ENCODE results near the gene PRIM2. TPM values are rescaled to one million over a fixed set of nuclear protein-coding genes. Genes with fewer than 3 reads are reported as not detected.
"Not testable (repeated sequence)": the region's sequence is repeated elsewhere in the genome, so short reads cannot be mapped to it uniquely, and the experiment has no call there.

Gene PRIM2
- total RNA-seq, 1 donor from 2014 or later, result 10.8 TPM

DNA sequence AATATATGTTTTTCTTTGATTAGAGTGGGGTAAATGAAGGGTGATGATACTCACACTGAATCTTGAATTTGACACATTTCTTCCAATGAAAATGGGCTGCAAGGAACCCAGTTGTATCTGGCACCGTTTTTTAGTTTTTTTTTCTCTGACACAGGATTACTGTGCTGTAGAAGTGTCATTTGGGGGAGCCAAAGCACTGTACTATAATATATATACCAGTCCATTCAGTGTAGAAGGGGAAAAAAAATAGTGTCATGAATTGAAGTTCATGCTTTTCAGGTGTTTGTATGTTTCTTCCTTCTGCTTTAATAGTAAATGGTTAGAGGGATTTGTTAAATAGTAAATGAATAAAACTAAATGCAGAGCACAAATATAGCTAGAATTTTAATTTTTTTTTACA, 35.2 kb downstream of the PRIM2 start:
- not testable (repeated sequence) for H3K9me3 Mint-ChIP-seq (ENCODE audit: low read depth); H3K4me1 Mint-ChIP-seq (ENCODE audit: low read depth); H3K27ac Mint-ChIP-seq (ENCODE audit: unreplicated experiment); DNase-seq (ENCODE audit: low spot score); H3K36me3 Mint-ChIP-seq (ENCODE audit: low read depth); H3K4me3 Mint-ChIP-seq (ENCODE audit: unreplicated experiment); H3K27me3 Mint-ChIP-seq (ENCODE audit: low read depth)
- TF ChIP-seq CTCF (IDR thresholded peaks at IDR 0.05), result peak; percentile 51

- H3K27me3 Mint-ChIP-seq (ENCODE audit: low read depth); DNase-seq (ENCODE audit: low spot score); H3K36me3 Mint-ChIP-seq (ENCODE audit: low read depth); H3K4me3 Mint-ChIP-seq (ENCODE audit: unreplicated experiment); H3K4me1 Mint-ChIP-seq (ENCODE audit: low read depth); H3K27ac Mint-ChIP-seq (ENCODE audit: unreplicated experiment); H3K9me3 Mint-ChIP-seq (ENCODE audit: low read depth): not testable (repeated sequence)
These were observed 40.9 kb downstream of the PRIM2 start for GRCh38 chr6:57358319-57358718.

DNA sequence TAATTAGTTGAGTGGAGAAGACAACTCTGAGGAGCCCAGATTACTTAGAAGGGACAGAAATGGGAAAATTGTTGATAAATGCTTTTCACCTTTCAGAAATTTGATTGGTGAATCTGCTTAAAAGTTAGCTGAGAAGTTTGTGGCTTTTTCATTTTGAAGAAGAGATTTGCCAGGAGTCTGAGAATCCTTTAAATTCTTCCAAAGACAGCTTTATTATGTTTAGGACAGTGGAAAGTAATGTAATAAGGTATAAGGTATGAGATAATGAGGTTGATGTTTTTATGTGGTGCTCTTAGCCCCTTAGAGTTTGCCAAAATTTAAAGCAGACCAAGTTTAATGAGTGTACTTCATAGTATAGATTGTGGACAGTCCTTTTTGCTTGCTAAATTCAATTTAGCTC, 42.3 kb downstream of the PRIM2 start:
- not testable (repeated sequence) for H3K4me1 Mint-ChIP-seq (ENCODE audit: low read depth); H3K4me3 Mint-ChIP-seq (ENCODE audit: unreplicated experiment); H3K9me3 Mint-ChIP-seq (ENCODE audit: low read depth); H3K27me3 Mint-ChIP-seq (ENCODE audit: low read depth); DNase-seq (ENCODE audit: low spot score); H3K27ac Mint-ChIP-seq (ENCODE audit: unreplicated experiment); H3K36me3 Mint-ChIP-seq (ENCODE audit: low read depth)

GRCh38 chr6:57362340-57362739, 44.9 kb downstream of the PRIM2 start:
- not testable (repeated sequence) for H3K4me3 Mint-ChIP-seq (ENCODE audit: unreplicated experiment); H3K4me1 Mint-ChIP-seq (ENCODE audit: low read depth); H3K9me3 Mint-ChIP-seq (ENCODE audit: low read depth); H3K36me3 Mint-ChIP-seq (ENCODE audit: low read depth); DNase-seq (ENCODE audit: low spot score); H3K27me3 Mint-ChIP-seq (ENCODE audit: low read depth); H3K27ac Mint-ChIP-seq (ENCODE audit: unreplicated experiment)

- not testable (repeated sequence) for H3K27ac Mint-ChIP-seq (ENCODE audit: unreplicated experiment); DNase-seq (ENCODE audit: low spot score); H3K4me1 Mint-ChIP-seq (ENCODE audit: low read depth); H3K4me3 Mint-ChIP-seq (ENCODE audit: unreplicated experiment); H3K9me3 Mint-ChIP-seq (ENCODE audit: low read depth); H3K27me3 Mint-ChIP-seq (ENCODE audit: low read depth); H3K36me3 Mint-ChIP-seq (ENCODE audit: low read depth)
These were observed 47.7 kb downstream of the PRIM2 start for GRCh38 chr6:57365076-57365583.

- not testable (repeated sequence) for H3K4me3 Mint-ChIP-seq (ENCODE audit: unreplicated experiment); H3K9me3 Mint-ChIP-seq (ENCODE audit: low read depth); H3K4me1 Mint-ChIP-seq (ENCODE audit: low read depth); H3K27me3 Mint-ChIP-seq (ENCODE audit: low read depth); H3K36me3 Mint-ChIP-seq (ENCODE audit: low read depth); DNase-seq (ENCODE audit: low spot score); H3K27ac Mint-ChIP-seq (ENCODE audit: unreplicated experiment)
These were observed 51.7 kb downstream of the PRIM2 start for GRCh38 chr6:57368965-57369731.

DNA sequence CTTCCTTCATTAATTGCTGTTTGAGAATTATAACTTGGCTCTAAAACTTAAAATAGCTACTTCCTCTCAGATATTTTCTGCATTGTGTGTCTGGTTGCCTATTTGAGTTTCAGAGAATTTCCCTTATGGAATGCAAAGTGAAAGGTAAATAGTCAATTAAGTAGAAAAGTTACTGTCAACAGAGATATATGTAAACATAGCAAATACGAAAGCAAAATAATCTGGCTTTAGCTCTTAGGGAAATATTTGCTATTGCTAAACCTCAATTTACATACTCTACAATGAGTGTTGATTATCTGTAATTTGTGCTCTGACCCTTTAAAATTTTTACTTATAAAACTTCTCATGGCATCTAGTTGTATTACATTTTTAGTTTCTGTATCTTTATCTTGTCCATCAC, 54.3 kb downstream of the PRIM2 start:
- not testable (repeated sequence) for H3K27ac Mint-ChIP-seq (ENCODE audit: unreplicated experiment); DNase-seq (ENCODE audit: low spot score); H3K9me3 Mint-ChIP-seq (ENCODE audit: low read depth); H3K4me1 Mint-ChIP-seq (ENCODE audit: low read depth); H3K27me3 Mint-ChIP-seq (ENCODE audit: low read depth); H3K36me3 Mint-ChIP-seq (ENCODE audit: low read depth); H3K4me3 Mint-ChIP-seq (ENCODE audit: unreplicated experiment)

GRCh38 chr6:57374764-57375163, 57.3 kb downstream of the PRIM2 start:
- not testable (repeated sequence) for DNase-seq (ENCODE audit: low spot score)

DNA sequence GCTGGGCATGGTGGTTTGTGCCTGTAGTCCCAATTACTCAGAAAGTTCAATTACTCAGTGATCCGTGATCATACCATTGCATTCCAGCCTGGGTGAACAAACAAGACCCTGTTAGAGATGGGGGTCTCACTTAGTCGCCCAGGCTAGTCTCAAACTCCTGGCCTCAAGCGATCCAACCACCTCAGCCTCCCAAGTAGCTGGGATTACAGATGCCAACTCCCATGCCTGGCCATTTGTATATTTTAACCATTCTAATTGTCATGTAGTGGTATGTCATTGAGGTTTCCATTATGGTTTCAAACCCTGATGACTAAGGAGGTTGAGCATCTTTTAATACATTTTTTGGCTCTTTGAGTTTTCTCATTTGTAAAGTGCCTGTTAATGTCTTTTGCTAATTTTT, 58.7 kb downstream of the PRIM2 start:
- H3K27ac Mint-ChIP-seq (ENCODE audit: unreplicated experiment); DNase-seq (ENCODE audit: low spot score); H3K36me3 Mint-ChIP-seq (ENCODE audit: low read depth); H3K27me3 Mint-ChIP-seq (ENCODE audit: low read depth); H3K9me3 Mint-ChIP-seq (ENCODE audit: low read depth); H3K4me1 Mint-ChIP-seq (ENCODE audit: low read depth); H3K4me3 Mint-ChIP-seq (ENCODE audit: unreplicated experiment): not testable (repeated sequence)

More at GRCh38 chr6:57374764-57375163, 57.3 kb downstream of the PRIM2 start:
- not testable (repeated sequence) for H3K4me3 Mint-ChIP-seq (ENCODE audit: unreplicated experiment); H3K27me3 Mint-ChIP-seq (ENCODE audit: low read depth); H3K36me3 Mint-ChIP-seq (ENCODE audit: low read depth); H3K9me3 Mint-ChIP-seq (ENCODE audit: low read depth); H3K4me1 Mint-ChIP-seq (ENCODE audit: low read depth); H3K27ac Mint-ChIP-seq (ENCODE audit: unreplicated experiment)

DNA sequence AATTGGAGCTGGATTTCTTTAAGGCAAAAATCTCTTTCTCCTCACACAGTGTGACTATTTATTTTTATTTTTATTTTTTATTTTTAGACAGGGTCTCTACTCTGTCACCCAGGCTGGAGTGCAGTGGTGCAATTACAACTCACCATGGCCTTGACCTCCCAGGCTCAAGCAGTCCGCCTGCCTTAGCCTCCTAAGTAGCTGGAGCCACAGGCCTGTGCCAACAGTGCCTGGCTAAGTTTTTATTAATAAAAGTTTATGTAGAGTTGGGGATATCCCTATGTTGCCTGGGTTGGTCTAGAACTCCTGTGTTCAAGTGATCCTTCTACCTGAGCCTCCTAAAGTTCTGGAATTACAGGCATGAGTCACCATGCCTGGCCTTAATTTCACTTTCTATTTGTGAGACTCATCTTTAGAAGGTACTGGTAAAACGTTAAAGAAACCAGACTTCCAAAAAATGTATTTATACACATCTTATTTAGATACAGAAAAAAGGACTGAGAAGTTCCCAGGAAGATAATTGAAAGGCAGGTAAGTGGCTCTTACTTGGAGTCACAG, 71.7 kb downstream of the PRIM2 start:
- not testable (repeated sequence) for H3K9me3 Mint-ChIP-seq (ENCODE audit: low read depth); H3K27me3 Mint-ChIP-seq (ENCODE audit: low read depth); H3K4me3 Mint-ChIP-seq (ENCODE audit: unreplicated experiment); DNase-seq (ENCODE audit: low spot score); H3K4me1 Mint-ChIP-seq (ENCODE audit: low read depth); H3K27ac Mint-ChIP-seq (ENCODE audit: unreplicated experiment); H3K36me3 Mint-ChIP-seq (ENCODE audit: low read depth)

- H3K36me3 Mint-ChIP-seq (ENCODE audit: low read depth); H3K27ac Mint-ChIP-seq (ENCODE audit: unreplicated experiment); H3K27me3 Mint-ChIP-seq (ENCODE audit: low read depth); H3K4me3 Mint-ChIP-seq (ENCODE audit: unreplicated experiment); DNase-seq (ENCODE audit: low spot score); H3K4me1 Mint-ChIP-seq (ENCODE audit: low read depth): not testable (repeated sequence)
- H3K9me3 Mint-ChIP-seq (ENCODE audit: low read depth), result peaks cover 19% of the 10 kb centered on the region
These were observed 73.4 kb downstream of the PRIM2 start for GRCh38 chr6:57390818-57391217.

DNA sequence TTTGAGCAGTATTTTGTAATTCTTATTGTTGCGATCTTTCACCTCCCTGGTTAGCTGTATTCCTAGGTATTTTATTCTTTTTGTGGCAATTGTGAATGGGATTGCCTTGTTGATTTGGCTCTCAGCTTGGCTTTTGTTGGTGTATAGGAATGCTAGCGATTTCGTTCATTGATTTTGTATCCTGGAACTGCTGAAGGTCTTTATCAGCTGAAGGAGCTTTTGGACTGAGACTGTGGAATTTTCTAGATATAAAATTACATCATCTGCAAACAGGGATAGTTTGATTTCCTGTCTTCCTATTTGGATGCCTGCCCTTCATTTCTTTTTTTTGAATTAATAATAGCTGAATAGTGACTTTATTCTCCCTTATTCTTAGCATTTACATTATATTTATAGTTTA, 74.6 kb downstream of the PRIM2 start:
- not testable (repeated sequence) for DNase-seq (ENCODE audit: low spot score); H3K27ac Mint-ChIP-seq (ENCODE audit: unreplicated experiment)
- peaks cover 13% of the 10 kb centered on the region for H3K36me3 Mint-ChIP-seq (ENCODE audit: low read depth)

More for the DNA sequence above, 74.6 kb downstream of the PRIM2 start:
- not testable (repeated sequence) for H3K4me3 Mint-ChIP-seq (ENCODE audit: unreplicated experiment); H3K27me3 Mint-ChIP-seq (ENCODE audit: low read depth); H3K4me1 Mint-ChIP-seq (ENCODE audit: low read depth)
- peaks cover 29% of the 10 kb centered on the region for H3K9me3 Mint-ChIP-seq (ENCODE audit: low read depth)
